Right cardiac atrium (tissue), 5 donors: ENCODE measurements around the gene ICOS. TPM values are rescaled to one million over a fixed set of nuclear protein-coding genes. Genes with fewer than 3 reads are reported as not detected.
"Not testable (repeated sequence)": the region's sequence is repeated elsewhere in the genome, so short reads cannot be mapped to it uniquely, and the experiment has no call there.

Source experiments
- ATAC-seq, 2 donors: fragments of 200-7000 bp; cut with Tn5 transposase; one replicate each; pipeline versions ENCODE4 v1.8.0 to v1.9.1; 2020; ENCODE audit warnings: moderate library complexity in 2 of 2, mild to moderate bottlenecking in 1 of 2
- DNase-seq, 3 donors: peaks; one replicate each; pipeline ENCODE4 v3.0.0-alpha.2; 2020
- H3K27ac ChIP-seq: one replicate; pipeline ENCODE4 v1.5.1; 2013; ENCODE audit warnings: mild to moderate bottlenecking, low read length, control low read depth, moderate library complexity
- H3K27me3 ChIP-seq: one replicate; pipeline ENCODE4 v1.6.1; 2013; ENCODE audit not compliant: control insufficient read depth, insufficient read depth
- H3K4me1 ChIP-seq: one replicate; pipeline ENCODE4 v1.6.1; 2013; ENCODE audit warnings: low read length; ENCODE audit not compliant: control insufficient read depth, insufficient read depth
- H3K4me3 ChIP-seq: one replicate; pipeline ENCODE4 v1.5.1; 2013; ENCODE audit warnings: low read length, control low read depth
- H3K9me3 ChIP-seq: one replicate; pipeline ENCODE4 v1.6.1; 2013; ENCODE audit warnings: low read length; ENCODE audit not compliant: control insufficient read depth
- WGBS: extraction: QIAGEN DNeasy Blood & Tissue Kit; methylation state at CpG from one replicate; pipeline ENCODE4 v1.1.7; 2013; 5-methylcytosine and 5-hydroxymethylcytosine counted together
- intact Hi-C, 4 donors: fragments of 100-400 bp; cut with DNase I; formaldehyde crosslinking; loops; one replicate each; pipeline versions ENCODE4 v1.11.0 to v1.14.0; 2022 to 2023
- polyA plus RNA-seq: library from polyadenylated mRNA; stranded (reverse); fragments of 200-250 nt; gene quantifications from one replicate; pipeline ENCODE4 v1.2.3, GENCODE V29; 2013
- total RNA-seq, 4 donors: library from RNA; stranded (reverse); fragmentation: NEBNext Ultra II Directional; extraction: Animal tissue kit (Norgen Biotek cat#: 25700); gene quantifications; one replicate each; pipeline ENCODE4 v1.2.1, GENCODE V29; 2021
- donor health status: healthy with polysubstance abuse.
- donor health status: DM: no; HTN: yes; CAD: no.
- donor health status: DM: no; HTN: no; CAD: no.
- donor health status: DM: no; HTN: yes; CAD: no; lungs with severe emphysema.
- donor health status: DM: yes; HTN: yes; CAD: no.

Gene ICOS
- total and polyA plus RNA-seq, 5 donors = 0.05 to 0.12 (median 0.09) TPM; not detected in 2

- H3K4me3 ChIP-seq, ATAC-seq, intact Hi-C loops, H3K27ac ChIP-seq, H3K27me3 ChIP-seq, DNase-seq, H3K4me1 ChIP-seq, H3K9me3 ChIP-seq: not testable (repeated sequence)
- WGBS = 94% methylated on average over 7 of the region's 7 CpGs
Measured at GRCh38 chr2:203943493-203944382, 7.2 kb downstream of the ICOS start.

GRCh38 chr2:203948733-203949132 lies 12.2 kb downstream of the ICOS start:
- Histone ChIP-seq H3K4me3 (no peak overlapping the region), H3K4me1 (no peaks in the 10 kb centered on the region), H3K27me3 (no peaks in the 10 kb centered on the region), H3K9me3 (no peaks in the 10 kb centered on the region), H3K27ac (no peak overlapping the region)
- 77% methylated on average over 1 of the region's 1 CpG for WGBS
- no peak for DNase-seq
- ATAC-seq = no peak
- intact Hi-C loops = no loop called here

GRCh38 chr2:203949228-203949627 lies 12.7 kb downstream of the ICOS start:
- intact Hi-C loops = no loop called here
- Histone ChIP-seq H3K27ac (no peak overlapping the region), H3K4me3 (no peak overlapping the region), H3K4me1 (no peaks in the 10 kb centered on the region), H3K9me3 (no peaks in the 10 kb centered on the region), H3K27me3 (no peaks in the 10 kb centered on the region)
- no peak for DNase-seq
- 75% methylated on average over 2 of the region's 2 CpGs for WGBS
- ATAC-seq = no peak

- no peaks in the 10 kb centered on the region for H3K27me3 ChIP-seq
- H3K4me1 ChIP-seq = no peaks in the 10 kb centered on the region
- DNase-seq (no peak), ATAC-seq (no peak)
- no peaks in the 10 kb centered on the region for H3K9me3 ChIP-seq
- H3K4me3 ChIP-seq = no peak overlapping the region
- 69% methylated on average over 10 of the region's 10 CpGs for WGBS
- intact Hi-C loops = no loop called here
- no peak overlapping the region for H3K27ac ChIP-seq
Measured at GRCh38 chr2:203951366-203951902, 14.9 kb downstream of the ICOS start.

GRCh38 chr2:203959265-203959664 lies 22.7 kb downstream of the ICOS start:
- no peaks in the 10 kb centered on the region for H3K4me1 ChIP-seq
- WGBS = 73% methylated on average over 4 of the region's 4 CpGs
- DNase-seq = no peak
- no peak for ATAC-seq
- H3K4me3 ChIP-seq = no peak overlapping the region
- H3K27ac ChIP-seq = no peak overlapping the region
- H3K27me3 ChIP-seq = no peaks in the 10 kb centered on the region
- intact Hi-C loops = no loop called here
- no peaks in the 10 kb centered on the region for H3K9me3 ChIP-seq

- no peak for DNase-seq
- no peak overlapping the region for H3K27ac ChIP-seq
Measured at GRCh38 chr2:203959672-203960071, 23.1 kb downstream of the ICOS start.

GRCh38 chr2:203960811-203961210 lies 24.2 kb downstream of the ICOS start:
- no peaks in the 10 kb centered on the region for H3K9me3 ChIP-seq
- DNase-seq (no peak), ATAC-seq (no peak)
- H3K4me3 ChIP-seq = no peak overlapping the region
- 71% methylated on average over 2 of the region's 2 CpGs for WGBS
- intact Hi-C loops = no loop called here
- H3K27ac ChIP-seq = no peak overlapping the region
- H3K27me3 ChIP-seq = no peaks in the 10 kb centered on the region
- no peaks in the 10 kb centered on the region for H3K4me1 ChIP-seq

More at GRCh38 chr2:203959672-203960071, 23.1 kb downstream of the ICOS start:
- Histone ChIP-seq H3K9me3 (no peaks in the 10 kb centered on the region), H3K4me1 (no peaks in the 10 kb centered on the region), H3K27me3 (no peaks in the 10 kb centered on the region), H3K4me3 (no peak overlapping the region)
- intact Hi-C loops = no loop called here
- WGBS = 80% methylated on average over 4 of the region's 4 CpGs
- ATAC-seq = no peak

- H3K27ac ChIP-seq, ATAC-seq, H3K27me3 ChIP-seq, H3K4me3 ChIP-seq, intact Hi-C loops, H3K4me1 ChIP-seq, H3K9me3 ChIP-seq: not testable (repeated sequence)
- WGBS = 73% methylated on average over 7 of the region's 7 CpGs
- DNase-seq = peak; percentile 27 to 66 (median 65)
Measured at GRCh38 chr2:203965190-203965589, 28.6 kb downstream of the ICOS start.

- Histone ChIP-seq H3K27ac (no peak overlapping the region), H3K4me1 (no peaks in the 10 kb centered on the region), H3K27me3 (no peaks in the 10 kb centered on the region), H3K9me3 (no peaks in the 10 kb centered on the region), H3K4me3 (no peak overlapping the region)
- intact Hi-C loops = no loop called here
- no peak for DNase-seq
- WGBS = 56% methylated on average over 5 of the region's 5 CpGs
- ATAC-seq = peak in 1 of 2 donors; percentile 64
Measured at GRCh38 chr2:203971251-203971650, 34.7 kb downstream of the ICOS start.

- no peak overlapping the region for H3K4me3 ChIP-seq
- H3K27me3 ChIP-seq = no peaks in the 10 kb centered on the region
- no peak overlapping the region for H3K27ac ChIP-seq
- intact Hi-C loops = no loop called here
- H3K4me1 ChIP-seq = no peaks in the 10 kb centered on the region
- no peaks in the 10 kb centered on the region for H3K9me3 ChIP-seq
- DNase-seq (no peak), ATAC-seq (no peak)
Measured at GRCh38 chr2:203972066-203972465, 35.5 kb downstream of the ICOS start.

GRCh38 chr2:203973000-203973399 lies 36.4 kb downstream of the ICOS start:
- H3K27me3 ChIP-seq = no peaks in the 10 kb centered on the region
- no peaks in the 10 kb centered on the region for H3K9me3 ChIP-seq
- DNase-seq = no peak
- no peaks in the 10 kb centered on the region for H3K4me1 ChIP-seq
- no peak for ATAC-seq
- H3K27ac ChIP-seq = no peak overlapping the region
- intact Hi-C loops = no loop called here
- H3K4me3 ChIP-seq = no peak overlapping the region
- WGBS = 87% methylated on average over 2 of the region's 2 CpGs
